ENCODE results near the gene CACNG8.

CACNG8 gene

GRCh38 chr19:53998223-53998622, 35.5 kb downstream of the CACNG8 start:
- no peak for TF ChIP-seq FOXP2 (optimal IDR thresholded peaks at IDR 0.05; ENCODE audit: borderline replicate concordance, extremely low read depth, extremely low read length, insufficient read depth)
- TF ChIP-seq SIN3A (IDR thresholded peaks at IDR 0.05; ENCODE audit: borderline replicate concordance, insufficient read depth, low read length) = no peak
- TF ChIP-seq POLR2AphosphoS5 (IDR thresholded peaks at IDR 0.05; ENCODE audit: low read depth, low read length) = no peak
- TF ChIP-seq REST (IDR thresholded peaks at IDR 0.05; ENCODE audit: insufficient read depth in 1 of 2, low read depth in 2 of 2, low read length in 2 of 2) = no peak
- no peak for TF ChIP-seq TAF1 (IDR thresholded peaks at IDR 0.05; ENCODE audit: borderline replicate concordance, insufficient read depth, low read length)

GRCh38 chr19:53999694-54000093, 37.0 kb downstream of the CACNG8 start:
- TF ChIP-seq REST (IDR thresholded peaks at IDR 0.05; ENCODE audit: insufficient read depth in 1 of 2, low read depth in 2 of 2, low read length in 2 of 2) (no peak), TAF1 (IDR thresholded peaks at IDR 0.05; ENCODE audit: borderline replicate concordance, insufficient read depth, low read length) (no peak), FOXP2 (optimal IDR thresholded peaks at IDR 0.05; ENCODE audit: borderline replicate concordance, extremely low read depth, extremely low read length, insufficient read depth) (no peak), SIN3A (IDR thresholded peaks at IDR 0.05; ENCODE audit: borderline replicate concordance, insufficient read depth, low read length) (no peak), POLR2AphosphoS5 (IDR thresholded peaks at IDR 0.05; ENCODE audit: low read depth, low read length) (no peak)

GRCh38 chr19:54001496-54001895, 38.8 kb downstream of the CACNG8 start:
- no peak for TF ChIP-seq FOXP2 (optimal IDR thresholded peaks at IDR 0.05; ENCODE audit: borderline replicate concordance, extremely low read depth, extremely low read length, insufficient read depth)
- no peak for TF ChIP-seq REST (IDR thresholded peaks at IDR 0.05; ENCODE audit: insufficient read depth in 1 of 2, low read depth in 2 of 2, low read length in 2 of 2)
- TF ChIP-seq TAF1 (IDR thresholded peaks at IDR 0.05; ENCODE audit: borderline replicate concordance, insufficient read depth, low read length) = no peak
- TF ChIP-seq SIN3A (IDR thresholded peaks at IDR 0.05; ENCODE audit: borderline replicate concordance, insufficient read depth, low read length) = no peak
- no peak for TF ChIP-seq POLR2AphosphoS5 (IDR thresholded peaks at IDR 0.05; ENCODE audit: low read depth, low read length)

GRCh38 chr19:54002495-54003315, 40.0 kb downstream of the CACNG8 start:
- TF ChIP-seq TAF1 (IDR thresholded peaks at IDR 0.05; ENCODE audit: borderline replicate concordance, insufficient read depth, low read length) = no peak
- no peak for TF ChIP-seq SIN3A (IDR thresholded peaks at IDR 0.05; ENCODE audit: borderline replicate concordance, insufficient read depth, low read length)
- TF ChIP-seq FOXP2 (optimal IDR thresholded peaks at IDR 0.05; ENCODE audit: borderline replicate concordance, extremely low read depth, extremely low read length, insufficient read depth) = no peak
- no peak for TF ChIP-seq REST (IDR thresholded peaks at IDR 0.05; ENCODE audit: insufficient read depth in 1 of 2, low read depth in 2 of 2, low read length in 2 of 2)
